HG02885 (cell line): ENCODE measurements around the gene FRRS1.
"Not testable (repeated sequence)": the region's sequence is repeated elsewhere in the genome, so short reads cannot be mapped to it uniquely, and the experiment has no call there.

ENCODE experiments used
- ATAC-seq: cut with Tn5 transposase; IDR thresholded peaks from one replicate; pipeline ENCODE4 v1.9.1; 2021; ENCODE audit warnings: mild to moderate bottlenecking; ENCODE audit not compliant: unreplicated experiment, poor library complexity

FRRS1 gene

GRCh38 chr1:99768524-99769245, 2.2 kb upstream of the FRRS1 start:
- ATAC-seq, result no peak

DNA sequence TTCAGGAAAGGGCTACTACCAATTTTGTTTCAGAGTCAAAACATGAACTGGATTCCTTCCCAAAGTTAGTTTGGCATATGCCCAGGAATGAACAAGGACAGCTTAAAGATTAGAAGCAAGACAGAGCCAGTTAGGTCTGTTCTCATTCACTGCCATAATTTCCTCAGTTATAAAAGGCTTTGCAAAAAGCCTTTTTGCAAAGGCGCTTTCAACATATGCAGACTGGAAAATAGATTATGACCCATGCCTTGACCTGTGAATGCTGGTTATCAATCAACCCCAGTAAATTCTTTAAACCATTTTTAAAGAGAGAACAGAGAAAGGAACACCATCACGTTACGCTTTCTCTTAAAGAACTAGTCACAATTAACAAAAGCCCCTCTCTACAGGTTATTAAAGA, 1.7 kb upstream of the FRRS1 start:
- no peak for ATAC-seq

- ATAC-seq, result no peak
Observed at GRCh38 chr1:99764909-99765308, 1.5 kb downstream of the FRRS1 start.

DNA sequence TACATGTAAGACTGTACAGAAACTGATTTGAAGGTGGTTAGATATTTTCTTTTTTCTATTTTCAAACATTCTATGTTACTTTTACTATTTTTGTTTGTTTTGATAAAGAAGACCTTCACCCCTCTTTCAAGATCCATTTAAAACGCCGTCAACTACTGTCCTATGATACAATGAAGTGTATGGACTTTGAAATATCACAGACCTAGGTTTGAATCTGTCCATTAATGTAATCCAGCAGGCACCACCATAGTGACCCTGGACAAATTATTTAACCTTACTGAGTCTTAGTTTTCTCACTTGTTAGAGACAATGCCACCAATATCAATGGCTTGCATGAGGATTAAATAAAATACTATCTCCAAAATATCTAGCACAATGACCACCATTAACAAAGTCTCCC, 2.0 kb downstream of the FRRS1 start:
- no peak for ATAC-seq

- no peak for ATAC-seq
Observed at GRCh38 chr1:99763956-99764355, 2.5 kb downstream of the FRRS1 start.

DNA sequence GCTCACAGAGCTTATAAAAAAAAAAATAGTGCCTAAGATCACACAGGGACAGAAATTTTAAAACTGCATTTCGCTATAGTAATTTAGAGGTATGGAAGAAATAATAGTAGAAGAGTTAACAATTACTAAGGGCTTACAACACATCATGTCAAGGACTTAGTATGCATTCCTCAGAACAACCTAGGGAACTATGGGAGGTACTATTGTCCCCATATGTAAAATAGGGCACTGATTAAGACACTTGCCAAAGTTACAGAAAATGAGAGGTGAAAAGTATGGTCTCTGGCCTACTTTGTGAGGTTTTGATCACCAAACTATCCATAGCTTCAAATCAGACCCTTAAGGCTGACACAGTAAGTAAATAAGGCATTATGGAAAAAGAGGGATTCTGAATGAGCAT, 4.7 kb downstream of the FRRS1 start:
- no peak for ATAC-seq

DNA sequence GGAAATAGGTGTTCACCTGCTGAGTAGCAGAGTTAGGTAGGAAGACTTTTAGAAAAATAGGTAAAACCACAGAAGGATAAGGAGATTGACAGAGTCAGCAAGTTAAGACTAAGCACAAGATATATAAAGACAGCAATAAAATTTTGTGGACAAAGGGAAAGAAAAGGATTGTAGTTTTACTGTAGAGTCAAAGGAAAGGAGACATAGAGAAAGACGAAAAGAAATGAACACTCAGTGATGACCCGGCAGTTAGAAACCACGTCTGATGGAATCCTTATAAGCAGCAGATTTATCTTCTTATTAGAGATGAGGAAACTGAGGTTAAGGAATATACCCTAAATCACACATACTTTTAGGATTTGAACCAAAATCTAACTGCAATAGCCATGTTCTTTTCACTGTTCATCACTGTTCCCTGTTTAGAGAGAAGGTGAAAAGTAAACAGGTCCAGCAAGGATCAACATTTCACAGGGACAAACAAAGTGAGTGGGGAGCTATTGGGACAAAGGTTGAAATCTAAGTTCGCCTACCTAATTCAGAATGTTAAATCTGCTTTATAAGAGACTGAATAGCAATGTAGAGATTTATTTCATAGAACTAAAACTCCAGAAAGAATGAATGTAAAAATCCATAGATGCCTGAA, 6.8 kb downstream of the FRRS1 start:
- ATAC-seq, result no peak

DNA sequence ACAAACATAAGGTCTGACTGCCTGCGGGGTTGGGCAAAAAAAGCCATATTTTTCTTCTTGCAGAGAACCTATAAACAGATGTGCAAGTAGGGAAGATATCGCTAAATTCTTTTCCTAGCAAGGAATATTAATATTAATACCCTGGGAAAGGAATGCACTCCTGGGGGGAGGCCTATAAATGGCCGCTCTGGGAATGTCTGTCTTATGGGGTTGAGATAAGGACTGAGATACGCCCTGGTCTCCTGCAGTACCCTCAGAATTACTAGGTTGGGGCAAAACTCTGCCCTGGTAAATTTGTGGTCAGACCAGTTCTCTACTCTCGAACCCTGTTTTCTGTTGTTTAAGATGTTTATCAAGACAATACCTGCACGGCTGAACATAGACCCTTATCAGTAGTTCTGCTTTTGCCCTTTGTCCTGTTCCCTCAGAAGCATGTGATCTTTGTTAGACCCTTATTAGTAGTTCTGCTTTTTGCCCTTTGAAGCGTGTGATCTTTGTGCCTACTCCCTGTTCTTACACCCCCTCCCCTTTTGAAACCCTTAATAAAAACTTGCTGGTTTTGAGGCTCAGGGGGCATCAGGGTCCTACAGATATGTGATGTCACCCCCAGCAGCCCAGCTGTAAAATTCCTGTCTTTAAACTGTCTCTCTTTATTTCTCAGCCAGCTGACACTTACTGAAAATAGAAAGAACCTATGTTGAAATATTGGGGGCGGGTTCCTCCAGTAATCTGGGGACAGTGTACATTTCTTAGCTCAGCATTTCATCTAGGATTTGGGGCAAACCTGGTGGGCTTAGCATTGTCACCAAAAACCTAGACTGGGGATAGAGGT, 7.5 kb downstream of the FRRS1 start:
- ATAC-seq, result not testable (repeated sequence)

GRCh38 chr1:99758073-99758511, 8.3 kb downstream of the FRRS1 start:
- peak; percentile 74 for ATAC-seq

DNA sequence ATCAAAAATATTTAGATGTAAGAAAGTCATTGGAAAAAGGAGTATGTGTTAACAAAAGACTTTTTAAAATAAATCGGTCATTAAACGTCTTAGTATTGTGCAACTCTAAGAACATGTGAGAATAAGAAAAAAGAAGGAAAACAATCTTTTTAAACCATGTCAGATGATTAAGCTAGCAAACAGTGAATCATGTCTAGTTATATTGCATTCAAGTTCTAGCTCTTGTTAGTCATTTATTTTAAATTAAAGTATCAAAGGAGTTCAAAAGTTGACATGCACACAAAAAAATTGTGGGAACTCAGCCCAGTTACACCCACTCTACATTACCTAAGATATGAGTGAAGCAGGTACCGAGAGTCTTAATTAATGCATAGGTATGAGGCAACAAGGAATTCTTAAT, 9.8 kb downstream of the FRRS1 start:
- ATAC-seq, result no peak

- ATAC-seq, result no peak
Observed at GRCh38 chr1:99755664-99756063, 10.8 kb downstream of the FRRS1 start.

DNA sequence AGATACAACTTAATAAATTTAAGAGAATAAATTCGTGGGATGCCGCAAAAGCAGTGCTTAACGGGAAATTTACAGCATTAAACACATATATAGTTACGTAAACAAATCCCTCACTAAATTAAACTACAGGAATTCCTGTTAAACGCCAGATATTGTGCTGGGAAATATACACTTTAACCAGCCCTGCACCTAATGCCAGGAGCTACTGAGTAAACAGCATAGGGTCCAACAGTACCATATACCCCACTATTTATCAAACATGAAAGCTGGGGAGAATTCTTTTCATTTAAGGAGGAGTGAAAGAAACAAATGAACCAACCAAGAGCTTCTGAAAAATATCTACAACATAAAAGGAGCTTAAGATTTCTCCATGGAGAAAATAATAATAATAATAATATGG, 11.7 kb downstream of the FRRS1 start:
- ATAC-seq, result no peak

DNA sequence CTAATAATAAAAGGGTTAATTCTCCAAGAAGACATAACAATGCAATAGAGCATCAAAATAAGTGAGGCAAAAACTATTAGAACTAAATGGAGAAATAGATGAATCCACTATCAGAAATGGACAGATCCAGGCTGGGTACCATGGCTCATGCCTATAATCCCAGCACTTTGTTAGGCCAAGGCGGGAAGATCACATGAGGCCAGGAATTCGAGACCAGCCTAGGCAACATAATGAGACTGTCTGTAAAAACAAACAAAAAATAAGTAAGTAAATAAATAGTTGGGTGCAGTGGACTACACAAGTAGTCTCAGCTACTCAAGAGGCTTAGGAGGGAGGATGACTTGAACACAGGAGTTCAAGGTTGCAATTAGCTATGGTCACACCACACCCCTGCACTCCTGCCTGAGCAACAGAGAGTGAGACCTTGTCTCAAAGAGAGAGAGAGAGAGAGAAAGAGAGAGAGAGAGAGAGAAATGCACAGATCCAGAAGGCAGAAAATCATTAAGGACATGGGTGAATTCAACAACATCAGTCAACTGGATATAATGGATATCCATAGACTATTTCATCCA, 12.3 kb downstream of the FRRS1 start:
- ATAC-seq, result no peak

DNA sequence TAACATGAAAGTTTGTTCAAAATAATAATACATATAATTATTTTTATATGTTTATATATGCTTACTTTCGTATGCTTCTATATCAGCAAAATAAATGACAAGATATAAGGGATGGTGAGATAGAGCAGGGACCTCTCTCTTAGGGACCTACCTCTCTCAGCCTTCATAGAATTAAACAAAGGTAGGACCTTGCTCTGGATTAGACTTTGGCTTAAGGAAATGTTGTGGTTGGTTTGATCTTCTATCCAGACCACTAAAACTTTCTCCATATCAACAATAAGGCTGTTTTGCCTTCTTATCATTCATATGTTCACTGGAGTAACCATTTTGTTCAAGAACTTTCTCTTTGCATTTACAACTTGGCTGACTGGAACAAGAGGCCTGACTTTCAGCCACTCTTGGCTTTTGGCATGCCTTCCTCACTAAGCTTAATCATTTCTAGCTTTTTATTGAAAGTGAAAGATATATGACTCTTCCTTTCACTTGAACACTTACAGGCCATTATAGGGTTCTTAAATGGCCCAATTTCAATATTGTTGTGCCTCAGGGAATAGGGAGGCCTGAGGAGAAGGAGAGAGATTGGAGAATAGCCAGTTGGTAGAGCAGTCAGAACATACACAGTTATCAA, 14.4 kb downstream of the FRRS1 start:
- peak; percentile 65 for ATAC-seq

DNA sequence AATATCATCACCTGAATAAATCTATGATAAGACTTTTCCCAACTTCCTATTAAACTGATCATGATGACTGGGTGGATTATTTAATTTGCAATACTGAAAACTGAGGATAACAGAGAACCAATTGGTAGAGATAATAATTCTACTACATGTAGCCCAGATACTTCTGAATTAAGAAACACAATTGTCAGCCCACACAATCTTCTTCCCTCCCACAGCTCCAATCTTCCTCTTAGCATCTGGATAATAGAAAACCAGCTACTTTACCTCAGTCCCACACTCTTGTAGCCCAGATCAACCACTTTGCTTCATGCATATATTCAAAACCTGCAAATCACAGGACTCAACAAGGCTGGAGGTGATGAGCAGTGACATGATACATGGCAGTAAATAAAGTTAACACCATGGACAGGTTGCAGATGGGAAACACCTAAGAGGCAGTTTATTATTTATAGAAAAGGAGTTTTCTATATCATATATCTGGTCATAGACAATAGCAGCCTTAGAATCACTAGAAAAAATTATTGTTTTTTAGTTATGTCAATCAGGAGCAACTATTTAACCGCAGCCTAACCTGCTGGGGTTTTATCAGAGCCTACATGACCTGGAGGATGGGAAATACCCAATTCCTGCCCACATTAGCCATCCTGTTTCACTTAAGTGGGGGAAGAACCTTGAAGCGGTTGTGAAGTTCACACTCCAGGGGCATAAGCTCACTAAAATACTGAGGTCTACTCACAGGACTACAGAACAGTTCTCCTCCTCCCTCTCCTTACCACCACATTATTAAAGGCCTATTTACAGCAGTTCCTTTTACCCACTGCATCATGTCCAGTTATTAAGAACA, 16.7 kb downstream of the FRRS1 start:
- ATAC-seq, result peak; percentile 85

- ATAC-seq, result no peak
Observed at GRCh38 chr1:99748419-99748818, 18.0 kb downstream of the FRRS1 start.

GRCh38 chr1:99745684-99746083, 20.8 kb downstream of the FRRS1 start:
- ATAC-seq, result no peak

DNA sequence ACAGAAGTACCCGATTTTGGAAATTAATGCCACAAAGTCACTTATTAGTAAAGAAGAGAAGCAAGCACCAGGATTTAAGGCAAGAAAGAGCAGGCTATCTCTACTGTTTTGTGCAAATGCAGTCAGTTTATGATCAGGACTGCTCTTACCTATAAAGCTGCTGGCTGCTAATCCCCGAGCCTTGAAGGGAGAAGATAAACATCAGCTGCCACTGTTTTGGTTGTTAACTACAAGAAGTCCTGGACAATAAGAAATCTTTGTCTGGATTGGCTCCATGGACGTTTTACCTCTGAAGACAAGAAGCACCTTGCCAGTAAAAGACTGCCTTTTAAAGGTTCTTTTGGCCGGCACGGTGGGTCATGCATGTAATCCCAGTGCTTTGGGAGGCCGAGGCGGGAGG, 21.4 kb downstream of the FRRS1 start:
- ATAC-seq, result no peak

- ATAC-seq, result no peak
Observed at GRCh38 chr1:99740141-99740540, 26.3 kb downstream of the FRRS1 start.
